Psoas muscle (tissue), 8 donors: ENCODE data around the gene STIMATE. TPM values are rescaled to one million over a fixed set of nuclear protein-coding genes. Genes with fewer than 3 reads are reported as not detected.

Experiments
- ATAC-seq, 4 donors: fragments of 200-7000 bp; cut with Tn5 transposase; one replicate each; pipeline ENCODE4 v1.9.1; 2020; ENCODE audit warnings: moderate library complexity in 3 of 4, mild to moderate bottlenecking in 2 of 4
- DNase-seq, 2 donors: peaks; one replicate each; pipeline ENCODE4 v3.0.0-alpha.2; 2020
- H3K27ac ChIP-seq: fragments of 200-600 bp; one replicate; pipeline ENCODE4 v1.8.0; 2022
- H3K27me3 ChIP-seq, 3 donors: fragments of 200-600 bp in 1 of 3; one replicate each; pipeline versions ENCODE4 v1.6.1 to v1.8.0; 2013 to 2022; ENCODE audit warnings: low read length in 2 of 3, mild to moderate bottlenecking in 2 of 3, moderate library complexity in 1 of 3; ENCODE audit not compliant: insufficient read depth in 3 of 3
- H3K36me3 ChIP-seq, 2 donors: fragments of 200-600 bp in 1 of 2; one replicate each; pipeline versions ENCODE4 v1.6.1 to v1.8.0; 2013 to 2022; ENCODE audit warnings: low read depth in 1 of 2, mild to moderate bottlenecking in 1 of 2, moderate library complexity in 1 of 2; ENCODE audit not compliant: insufficient read depth in 1 of 2
- H3K4me1 ChIP-seq: fragments of 200-600 bp; one replicate; pipeline ENCODE4 v1.8.0; 2022
- H3K4me3 ChIP-seq: fragments of 200-600 bp; one replicate; pipeline ENCODE4 v1.8.0; 2022; ENCODE audit warnings: mild to moderate bottlenecking
- H3K9me3 ChIP-seq: fragments of 200-600 bp; one replicate; pipeline ENCODE4 v1.8.0; 2022
- CTCF ChIP-seq: fragments of 200-600 bp; IDR thresholded peaks from one replicate; pipeline ENCODE4 v1.8.0; 2022; ENCODE audit warnings: antibody characterized with exemption
- WGBS, 3 donors: extraction: QIAGEN DNeasy Blood & Tissue Kit; methylation state at CpG; one replicate each; pipeline versions ENCODE4 v1.1.6 to v1.1.7; 2013; 5-methylcytosine and 5-hydroxymethylcytosine counted together
- intact Hi-C, 2 donors: fragments of 100-400 bp; cut with DNase I; formaldehyde crosslinking; loops; one replicate each; pipeline versions ENCODE4 v1.11.0 to v1.14.2; 2022
- polyA plus RNA-seq, 3 donors: library from polyadenylated mRNA; stranded (reverse); fragments of 200-250 nt; gene quantifications; one replicate each; pipeline ENCODE4 v1.2.3, GENCODE V29; 2013
- total RNA-seq, 4 donors: library from RNA; stranded (reverse); fragmentation: NEBNext Ultra II Directional in 2 of 4; extraction: Animal tissue kit (Norgen Biotek cat#: 25700) in 2 of 4; gene quantifications; one replicate each; pipeline versions ENCODE4 v1.2.1 to v1.2.4, GENCODE V29; 2021 to 2023
- donor health status: healthy with polysubstance abuse.
- donor health status: DM: no; HTN: no; CAD: no; lungs with moderate emphysema.
- donor health status: Bipolar disorder and iron deficiency.
- donor health status: healthy.
- donor health status: DM: yes; HTN: yes; CAD: no.
- donor health status: DM: no; HTN: no; CAD: no.
- donor health status: DM: no; HTN: no; CAD: no.
- donor health status: DM: yes; HTN: yes; CAD: no.

The STIMATE gene
- total and polyA plus RNA-seq, 7 donors: 3.5 to 22.3 (median 10.2) TPM

- no peaks in the 10 kb centered on the region for H3K9me3 ChIP-seq
- peaks cover 11% of the 10 kb centered on the region for H3K4me1 ChIP-seq
- H3K36me3 ChIP-seq: no peaks in the 10 kb centered on the region
- DNase-seq: no peak
- TF ChIP-seq CTCF: no peak
- no peak overlapping the region for H3K27ac ChIP-seq
- H3K4me3 ChIP-seq: no peak overlapping the region
- WGBS, 3 donors: 85 to 96% (median 91%) methylated on average over 10 of the region's 10 CpGs
- no peak for ATAC-seq
- H3K27me3 ChIP-seq: no peaks in the 10 kb centered on the region
- intact Hi-C loops: no loop called here
Observed at GRCh38 chr3:52870471-52870870, 26.9 kb downstream of the STIMATE start.

GRCh38 chr3:52866427-52866826 lies 30.9 kb downstream of the STIMATE start:
- ATAC-seq (no peak), DNase-seq (no peak)
- H3K36me3 ChIP-seq: no peaks in the 10 kb centered on the region
- H3K4me3 ChIP-seq: no peak overlapping the region
- H3K27ac ChIP-seq: no peak overlapping the region
- WGBS, 3 donors: 93 to 98% (median 95%) methylated on average over 12 of the region's 12 CpGs
- H3K9me3 ChIP-seq: no peaks in the 10 kb centered on the region
- no peak for TF ChIP-seq CTCF
- no peaks in the 10 kb centered on the region for H3K27me3 ChIP-seq
- H3K4me1 ChIP-seq: no peaks in the 10 kb centered on the region
- intact Hi-C loops: no loop called here

- Histone ChIP-seq H3K27ac (no peak overlapping the region), H3K27me3 (no peaks in the 10 kb centered on the region), H3K4me1 (no peaks in the 10 kb centered on the region), H3K9me3 (no peaks in the 10 kb centered on the region), H3K4me3 (no peak overlapping the region), H3K36me3 (no peaks in the 10 kb centered on the region)
- peak in 2 of 4 donors; percentile 29 to 53 for ATAC-seq
- no peak for TF ChIP-seq CTCF
- intact Hi-C loops: no loop called here
- no peak for DNase-seq
- 89 to 96% (median 92%) methylated on average over 13 of the region's 13 CpGs for WGBS, 3 donors
Observed at GRCh38 chr3:52865994-52866393, 31.4 kb downstream of the STIMATE start.

GRCh38 chr3:52860424-52860768 lies 37.0 kb downstream of the STIMATE start:
- Histone ChIP-seq H3K27me3 (no peaks in the 10 kb centered on the region), H3K9me3 (no peaks in the 10 kb centered on the region), H3K4me1 (no peaks in the 10 kb centered on the region), H3K27ac (no peak overlapping the region), H3K4me3 (no peak overlapping the region), H3K36me3 (peaks cover 0 to 15% of the 10 kb centered on the region in 2 donors)
- no peak for TF ChIP-seq CTCF
- WGBS, 3 donors: 63 to 81% (median 69%) methylated on average over 8 of the region's 8 CpGs
- DNase-seq (no peak), ATAC-seq (no peak)
- intact Hi-C loops: no loop called here

GRCh38 chr3:52859686-52860423 lies 37.5 kb downstream of the STIMATE start:
- no peaks in the 10 kb centered on the region for H3K27me3 ChIP-seq
- no peaks in the 10 kb centered on the region for H3K4me1 ChIP-seq
- no peak overlapping the region for H3K27ac ChIP-seq
- no peak for ATAC-seq
- TF ChIP-seq CTCF: no peak
- WGBS, 3 donors: 73 to 93% (median 80%) methylated on average over 8 of the region's 8 CpGs
- H3K9me3 ChIP-seq: no peaks in the 10 kb centered on the region
- DNase-seq: no peak
- intact Hi-C loops: loop anchor here (10.0 kb wide), 2 partner anchors 125 to 335 kb away; no protein-coding TSS in a partner anchor
- H3K4me3 ChIP-seq: no peak overlapping the region
- H3K36me3 ChIP-seq: peaks cover 0 to 20% of the 10 kb centered on the region in 2 donors
